MM.1S (cell line): ENCODE measurements around the gene HTR2B.

ENCODE experiments used
- DNase-seq: peaks from one replicate; pipeline ENCODE4 v3.0.0-alpha.2; 2015
- H2AFZ ChIP-seq: fragments of 300-600 bp; sonication (generic); 2 replicates; pipeline ENCODE4 v1.6.0; 2016; ENCODE audit warnings: antibody characterized with exemption, low read length
- H3F3A ChIP-seq: fragments of 300-600 bp; sonication (generic); 2 replicates; pipeline ENCODE4 v1.6.1; 2016; ENCODE audit warnings: mild to moderate bottlenecking, antibody characterized with exemption, low read length, moderate library complexity, mixed read lengths; ENCODE audit not compliant: insufficient read depth
- H3K27ac ChIP-seq: fragments of 300-600 bp; sonication (generic); 2 replicates; pipeline ENCODE4 v1.5.1; 2016; ENCODE audit warnings: mild to moderate bottlenecking, low read length
- H3K27me3 ChIP-seq: fragments of 300-600 bp; sonication (generic); replicated peaks from 2 replicates; pipeline ENCODE4 v1.6.0; 2016; ENCODE audit warnings: low read length; ENCODE audit not compliant: insufficient read depth
- H3K36me3 ChIP-seq: fragments of 300-600 bp; sonication (generic); replicated peaks from 2 replicates; pipeline ENCODE4 v1.6.1; 2016; ENCODE audit warnings: mild to moderate bottlenecking, low read length, mixed read lengths; ENCODE audit not compliant: insufficient read depth
- H3K4me1 ChIP-seq: fragments of 300-600 bp; sonication (generic); 2 replicates; pipeline ENCODE4 v1.6.1; 2016; ENCODE audit warnings: low read length, mixed read lengths
- H3K4me2 ChIP-seq: fragments of 300-600 bp; sonication (generic); 2 replicates; pipeline ENCODE4 v1.6.0; 2016; ENCODE audit warnings: low read depth, low read length
- H3K4me3 ChIP-seq: fragments of 300-600 bp; sonication (generic); 2 replicates; pipeline ENCODE4 v1.5.1; 2016; ENCODE audit warnings: low read length, mixed read lengths
- H3K79me2 ChIP-seq: fragments of 300-600 bp; sonication (generic); 2 replicates; pipeline ENCODE4 v1.6.1; 2016; ENCODE audit warnings: mixed run types, low read length, mixed read lengths
- H3K9ac ChIP-seq: fragments of 300-600 bp; sonication (generic); 2 replicates; pipeline ENCODE4 v1.6.1; 2016; ENCODE audit warnings: low read length, mixed read lengths
- H3K9me2 ChIP-seq: fragments of 300-600 bp; sonication (generic); replicated peaks from 2 replicates; pipeline ENCODE4 v1.6.1; 2016; ENCODE audit warnings: mild to moderate bottlenecking, low read length, mixed read lengths; ENCODE audit not compliant: insufficient read depth
- H3K9me3 ChIP-seq: fragments of 300-600 bp; sonication (generic); replicated peaks from 2 replicates; pipeline ENCODE4 v1.6.1; 2016; ENCODE audit warnings: mild to moderate bottlenecking, low read length, mixed read lengths; ENCODE audit not compliant: insufficient read depth
- H4K20me1 ChIP-seq: fragments of 300-600 bp; sonication (generic); 2 replicates; pipeline ENCODE4 v1.6.1; 2016; ENCODE audit warnings: mild to moderate bottlenecking, low read length, moderate library complexity, mixed read lengths; ENCODE audit not compliant: insufficient read depth
- CTCF ChIP-seq: fragments of 300-600 bp; sonication (generic); IDR thresholded peaks from 2 replicates; pipeline ENCODE4 v1.5.1; 2016; ENCODE audit warnings: antibody characterized with exemption, low read length, mixed read lengths
- EZH2 ChIP-seq: fragments of 300-600 bp; sonication (generic); optimal IDR thresholded peaks from 2 replicates; pipeline ENCODE3; 2017; ENCODE audit warnings: low read depth, mild to moderate bottlenecking, antibody characterized with exemption, low read length, mixed read lengths
- EZH2phosphoT487 ChIP-seq: fragments of 300-600 bp; sonication (generic); IDR thresholded peaks from 2 replicates; pipeline ENCODE4 v1.6.1; 2018; ENCODE audit warnings: antibody characterized with exemption, low read length

HTR2B gene

DNA sequence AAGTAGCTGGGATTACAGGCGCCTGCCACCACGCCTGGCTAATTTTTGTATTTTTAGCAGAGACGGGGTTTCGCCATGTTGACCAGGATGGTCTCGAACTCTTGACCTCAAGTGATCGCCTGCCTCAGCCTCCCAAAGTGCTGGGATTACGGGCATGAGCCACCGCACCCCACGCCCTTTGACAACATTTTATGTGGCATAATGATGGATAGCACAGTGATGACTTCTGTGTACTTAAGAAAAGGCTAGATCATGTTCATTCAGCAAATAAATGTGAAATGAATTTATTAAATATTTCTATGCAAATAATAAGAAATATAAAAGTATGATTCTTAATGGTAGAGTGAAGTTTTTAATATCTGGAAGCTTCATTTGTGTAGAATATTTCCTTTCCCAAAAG is 2.6 kb upstream of the HTR2B start:
- Histone ChIP-seq H3K27me3 (no peaks in the 10 kb centered on the region), H2AFZ (no peak overlapping the region), H3K36me3 (no peaks in the 10 kb centered on the region), H3K27ac (no peak overlapping the region), H3K4me2 (no peak overlapping the region), H3K9ac (no peak overlapping the region), H3K4me3 (no peak overlapping the region), H3K9me2 (no peaks in the 10 kb centered on the region), H3K79me2 (peaks cover 47% of the 10 kb centered on the region), H3K4me1 (no peaks in the 10 kb centered on the region), H3K9me3 (no peaks in the 10 kb centered on the region), H3F3A (no peaks in the 10 kb centered on the region), H4K20me1 (no peaks in the 10 kb centered on the region; the same call in 1 of the 2 replicates)
- DNase-seq, result no peak
- TF ChIP-seq EZH2 (no peak), CTCF (no peak)

GRCh38 chr2:231126123-231126522 is 1.3 kb upstream of the HTR2B start:
- Histone ChIP-seq H3K9me3 (no peaks in the 10 kb centered on the region), H3K27ac (no peak overlapping the region), H3K36me3 (no peaks in the 10 kb centered on the region), H3K79me2 (peaks cover 49% of the 10 kb centered on the region), H3K9me2 (no peaks in the 10 kb centered on the region), H3K4me3 (no peak overlapping the region), H3K27me3 (no peaks in the 10 kb centered on the region), H3K9ac (no peak overlapping the region), H3K4me1 (no peaks in the 10 kb centered on the region), H3K4me2 (no peak overlapping the region), H4K20me1 (no peaks in the 10 kb centered on the region; the same call in 1 of the 2 replicates), H3F3A (no peaks in the 10 kb centered on the region), H2AFZ (no peak overlapping the region)
- TF ChIP-seq EZH2phosphoT487 (no peak), CTCF (no peak), EZH2 (no peak)
- no peak for DNase-seq

- Histone ChIP-seq H3K79me2 (peaks cover 32% of the 10 kb centered on the region), H3K4me1 (no peaks in the 10 kb centered on the region), H3K27me3 (no peaks in the 10 kb centered on the region), H3K4me3 (no peak overlapping the region), H3K9me2 (no peaks in the 10 kb centered on the region), H3F3A (no peaks in the 10 kb centered on the region), H4K20me1 (no peaks in the 10 kb centered on the region; the same call in 1 of the 2 replicates), H3K36me3 (no peaks in the 10 kb centered on the region), H3K9me3 (no peaks in the 10 kb centered on the region), H3K9ac (no peak overlapping the region), H3K27ac (no peak overlapping the region), H2AFZ (no peak overlapping the region), H3K4me2 (no peak overlapping the region)
- TF ChIP-seq EZH2phosphoT487 (no peak), CTCF (no peak), EZH2 (no peak)
- no peak for DNase-seq
These were observed 1.4 kb downstream of the HTR2B start for GRCh38 chr2:231123362-231123898.
